Endothelial cell of umbilical vein (primary cell): ENCODE data around the gene B3GAT1.

Experiments
- EZH2 ChIP-seq: IDR thresholded peaks from 2 replicates; pipeline ENCODE4 v1.6.1; 2012; ENCODE audit warnings: borderline replicate concordance, low read depth, mild to moderate bottlenecking, moderate library complexity, low read length, inconsistent platforms; ENCODE audit not compliant: severe bottlenecking
- FOS ChIP-seq: IDR thresholded peaks from 2 replicates; pipeline ENCODE4 v1.6.1; 2011; ENCODE audit warnings: mild to moderate bottlenecking, low read length, moderate library complexity, borderline replicate concordance; ENCODE audit not compliant: insufficient read depth
- GATA2 ChIP-seq: IDR thresholded peaks from 2 replicates; pipeline ENCODE4 v1.7.0; 2011; ENCODE audit warnings: low read depth, mild to moderate bottlenecking, moderate library complexity, mixed read lengths, low read length; ENCODE audit not compliant: insufficient read length, insufficient read depth
- JUN ChIP-seq: IDR thresholded peaks from 2 replicates; pipeline ENCODE4 v1.6.1; 2011; ENCODE audit warnings: borderline replicate concordance, low read depth; ENCODE audit not compliant: insufficient read length, insufficient read depth
- MAX ChIP-seq: IDR thresholded peaks from 2 replicates; pipeline ENCODE4 v1.6.1; 2011; ENCODE audit not compliant: insufficient read depth, insufficient read length
- MYC ChIP-seq: IDR thresholded peaks from one replicate; pipeline ENCODE4 v1.6.1; 2011; ENCODE audit warnings: mild to moderate bottlenecking, low read depth, low read length
- POLR2A ChIP-seq: IDR thresholded peaks from 2 replicates; pipeline ENCODE4 v1.6.1; 2012; ENCODE audit warnings: low read depth, mild to moderate bottlenecking, control low read depth, low read length
- POLR2AphosphoS5 ChIP-seq: IDR thresholded peaks from 2 replicates; pipeline ENCODE4 v1.6.1; 2012; ENCODE audit warnings: low read depth, mild to moderate bottlenecking, control low read depth, low read length, moderate library complexity; ENCODE audit not compliant: insufficient read depth
- TF ChIP-seq, protein P1 (sequence below), 2 donors: IDR thresholded peaks; 1 replicate in 1 of 2; 2 replicates in 1 of 2; pipeline ENCODE4 v1.5.1; 2011; ENCODE audit warnings: low read length in 2 of 2, mild to moderate bottlenecking in 2 of 2, moderate library complexity in 2 of 2, control low read depth in 1 of 2, inconsistent platforms in 1 of 2, low read depth in 1 of 2; ENCODE audit not compliant: insufficient read depth in 1 of 2; ENCODE audit errors: extremely low read depth in 1 of 2

DNA sequence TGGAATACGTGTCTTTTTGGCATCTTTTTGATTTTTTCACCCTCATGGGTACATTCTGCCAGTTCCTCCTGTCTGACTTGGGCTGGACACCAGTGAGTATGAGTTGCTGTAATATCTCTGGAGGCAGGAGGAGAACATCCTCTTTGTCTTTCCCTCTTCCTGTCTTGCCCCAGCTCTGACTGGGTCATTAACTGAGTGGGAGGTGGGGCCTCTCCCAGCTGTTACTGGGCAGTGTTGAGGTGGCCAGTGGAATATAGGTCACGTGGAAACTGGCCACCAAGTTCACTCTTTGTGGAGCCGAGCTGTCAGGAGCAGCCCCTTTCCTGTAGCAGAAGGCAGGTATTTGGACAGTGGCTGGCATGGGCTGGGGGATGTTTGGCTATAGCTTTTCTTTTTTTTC lies 78.1 kb downstream of the B3GAT1 start:
- TF ChIP-seq, protein P1, sequence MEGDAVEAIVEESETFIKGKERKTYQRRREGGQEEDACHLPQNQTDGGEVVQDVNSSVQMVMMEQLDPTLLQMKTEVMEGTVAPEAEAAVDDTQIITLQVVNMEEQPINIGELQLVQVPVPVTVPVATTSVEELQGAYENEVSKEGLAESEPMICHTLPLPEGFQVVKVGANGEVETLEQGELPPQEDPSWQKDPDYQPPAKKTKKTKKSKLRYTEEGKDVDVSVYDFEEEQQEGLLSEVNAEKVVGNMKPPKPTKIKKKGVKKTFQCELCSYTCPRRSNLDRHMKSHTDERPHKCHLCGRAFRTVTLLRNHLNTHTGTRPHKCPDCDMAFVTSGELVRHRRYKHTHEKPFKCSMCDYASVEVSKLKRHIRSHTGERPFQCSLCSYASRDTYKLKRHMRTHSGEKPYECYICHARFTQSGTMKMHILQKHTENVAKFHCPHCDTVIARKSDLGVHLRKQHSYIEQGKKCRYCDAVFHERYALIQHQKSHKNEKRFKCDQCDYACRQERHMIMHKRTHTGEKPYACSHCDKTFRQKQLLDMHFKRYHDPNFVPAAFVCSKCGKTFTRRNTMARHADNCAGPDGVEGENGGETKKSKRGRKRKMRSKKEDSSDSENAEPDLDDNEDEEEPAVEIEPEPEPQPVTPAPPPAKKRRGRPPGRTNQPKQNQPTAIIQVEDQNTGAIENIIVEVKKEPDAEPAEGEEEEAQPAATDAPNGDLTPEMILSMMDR (IDR thresholded peaks at IDR 0.05; ENCODE audit: extremely low read depth in 1 of 2, insufficient read depth in 1 of 2, low read depth in 1 of 2, low read length in 2 of 2): no peak
- TF ChIP-seq POLR2A: no peak
- TF ChIP-seq POLR2AphosphoS5: no peak
- no peak for TF ChIP-seq MAX
- no peak for TF ChIP-seq EZH2
- TF ChIP-seq GATA2: no peak
- TF ChIP-seq FOS: no peak
- no peak for TF ChIP-seq JUN
- TF ChIP-seq MYC: no peak
